ENCODE data around the gene ZNF536. TPM values are rescaled to one million over a fixed set of nuclear protein-coding genes. Genes with fewer than 3 reads are reported as not detected.
"Not testable (repeated sequence)": the region's sequence is repeated elsewhere in the genome, so short reads cannot be mapped to it uniquely, and the experiment has no call there.

Gene ZNF536
- polyA plus RNA-seq, 3 donors = 2.7 to 3.4 (median 2.9) TPM

- DNase-seq (ENCODE audit: extremely low read depth in 1 of 11, low read depth in 9 of 11, low spot score in 4 of 11) = no peak
Observed at GRCh38 chr19:30379841-30380610, 7.8 kb downstream of the ZNF536 start.

DNA sequence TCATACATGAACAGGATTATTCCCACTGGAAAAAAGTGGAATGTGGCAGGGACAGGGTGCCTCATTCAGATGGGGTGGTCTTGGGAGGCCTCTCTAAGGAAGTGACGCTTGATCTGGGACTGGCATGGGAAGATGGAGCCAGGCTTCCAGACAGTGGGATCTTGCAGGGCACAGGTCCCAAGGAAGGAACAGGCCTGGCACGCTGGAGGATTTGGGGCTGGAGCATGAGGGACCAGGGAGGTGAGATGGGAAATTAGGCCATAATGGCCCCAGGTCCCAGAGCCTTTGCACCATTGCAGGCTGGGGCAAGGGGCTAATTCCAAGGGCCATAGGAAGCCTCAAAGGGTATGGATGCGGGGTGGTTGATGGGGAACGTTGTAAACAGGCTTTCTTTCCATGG, 9.2 kb downstream of the ZNF536 start:
- no peak for DNase-seq (ENCODE audit: extremely low read depth in 1 of 11, low read depth in 9 of 11, low spot score in 4 of 11)

- no peak for DNase-seq (ENCODE audit: extremely low read depth in 1 of 11, low read depth in 9 of 11, low spot score in 4 of 11)
Observed at GRCh38 chr19:30385174-30385573, 13.0 kb downstream of the ZNF536 start.

- DNase-seq (ENCODE audit: extremely low read depth in 1 of 11, low read depth in 9 of 11, low spot score in 4 of 11) = no peak
Observed at GRCh38 chr19:30385666-30386065, 13.5 kb downstream of the ZNF536 start.

- DNase-seq (ENCODE audit: extremely low read depth in 1 of 11, low read depth in 9 of 11, low spot score in 4 of 11) = no peak
Observed at GRCh38 chr19:30386551-30387143, 14.5 kb downstream of the ZNF536 start.

DNA sequence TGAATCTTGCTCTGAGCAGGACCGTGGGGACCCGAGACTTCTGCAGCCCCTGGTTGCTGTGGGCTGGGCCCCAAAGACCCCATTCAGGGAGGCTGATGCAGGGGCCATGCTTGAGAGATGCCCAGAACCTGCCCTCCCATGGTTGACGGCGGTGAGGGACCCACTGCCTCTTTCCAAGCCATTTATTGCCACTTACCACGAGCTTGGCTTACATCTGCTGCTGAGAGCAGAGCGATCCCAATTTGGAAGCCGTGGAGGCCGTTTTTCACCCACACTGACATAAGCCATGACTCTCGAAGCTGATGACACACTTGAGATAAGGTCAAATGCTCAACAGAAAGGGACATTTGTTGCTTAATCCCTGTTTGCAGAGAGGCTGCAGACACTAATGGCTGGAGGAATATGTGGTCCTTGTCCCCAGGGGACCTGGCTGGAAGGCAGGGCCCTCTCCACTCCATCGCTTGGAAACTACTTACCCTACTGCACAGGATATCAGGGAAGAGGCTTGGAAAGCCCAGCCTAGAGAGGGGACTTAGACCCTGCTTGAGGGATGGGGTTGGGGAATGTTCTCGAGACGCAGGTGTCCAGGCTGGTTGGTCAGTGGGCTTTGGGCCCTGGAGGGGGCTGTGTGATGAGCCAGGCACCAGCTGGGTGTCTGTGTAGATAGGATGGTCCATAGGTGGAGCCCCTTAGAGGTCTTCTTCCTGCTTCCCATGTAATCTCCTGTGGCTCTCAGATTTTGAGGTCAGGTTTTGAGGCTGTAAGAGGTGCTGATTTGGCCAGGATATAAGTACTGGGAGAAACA, 15.3 kb downstream of the ZNF536 start:
- DNase-seq (ENCODE audit: extremely low read depth in 1 of 11, low read depth in 9 of 11, low spot score in 4 of 11) = no peak

DNA sequence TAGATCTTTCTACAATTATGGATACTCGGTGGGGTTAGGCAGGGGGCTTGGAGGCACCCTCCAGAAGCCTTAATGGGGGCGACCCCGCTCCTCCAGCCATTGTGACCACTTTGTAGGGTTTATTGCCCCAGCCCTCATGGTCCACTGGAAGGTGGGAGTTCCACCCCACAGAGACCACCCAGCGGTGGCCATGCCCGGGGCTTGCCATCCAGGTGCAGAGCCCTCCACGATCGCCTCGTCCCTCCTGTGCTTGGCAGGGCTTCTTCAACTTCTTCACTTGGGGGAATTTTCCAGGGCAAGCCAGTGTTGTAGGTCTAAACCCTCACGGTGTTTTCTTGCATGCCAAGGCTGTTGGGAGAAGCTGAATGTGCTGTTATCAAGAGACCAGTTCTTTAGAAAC, 16.1 kb downstream of the ZNF536 start:
- DNase-seq (ENCODE audit: extremely low read depth in 1 of 11, low read depth in 9 of 11, low spot score in 4 of 11) = no peak

DNA sequence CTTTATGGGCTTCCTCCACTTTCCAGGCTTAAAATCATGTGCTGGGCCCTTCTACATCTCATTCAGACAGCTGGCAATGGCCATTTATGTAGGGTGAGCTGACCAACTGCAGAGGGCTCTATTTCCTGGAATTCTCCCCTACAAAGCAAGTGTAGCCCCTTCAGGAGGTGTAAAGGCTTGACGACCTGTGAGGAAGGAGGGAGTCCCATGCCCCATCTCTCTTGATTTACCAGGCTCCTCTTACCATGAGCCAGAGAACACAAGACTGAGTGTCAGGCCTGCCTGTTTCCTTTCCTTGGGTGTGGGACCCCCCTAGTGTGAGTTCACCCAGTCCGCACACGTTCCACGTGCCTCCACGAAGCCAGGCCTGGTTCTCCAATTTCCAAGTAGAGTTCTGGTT, 16.6 kb downstream of the ZNF536 start:
- DNase-seq (ENCODE audit: extremely low read depth in 1 of 11, low read depth in 9 of 11, low spot score in 4 of 11) = no peak

- DNase-seq (ENCODE audit: extremely low read depth in 1 of 11, low read depth in 9 of 11, low spot score in 4 of 11) = no peak
Observed at GRCh38 chr19:30390356-30390988, 18.3 kb downstream of the ZNF536 start.

- DNase-seq (ENCODE audit: extremely low read depth in 1 of 11, low read depth in 9 of 11, low spot score in 4 of 11) = no peak
Observed at GRCh38 chr19:30391052-30391451, 18.9 kb downstream of the ZNF536 start.

- DNase-seq (ENCODE audit: extremely low read depth in 1 of 11, low read depth in 9 of 11, low spot score in 4 of 11) = no peak
Observed at GRCh38 chr19:30391554-30392551, 19.7 kb downstream of the ZNF536 start.

GRCh38 chr19:30393046-30393445, 20.9 kb downstream of the ZNF536 start:
- no peak for DNase-seq (ENCODE audit: extremely low read depth in 1 of 11, low read depth in 9 of 11, low spot score in 4 of 11)

GRCh38 chr19:30393729-30394480, 21.7 kb downstream of the ZNF536 start:
- DNase-seq (ENCODE audit: extremely low read depth in 1 of 11, low read depth in 9 of 11, low spot score in 4 of 11) = no peak

DNA sequence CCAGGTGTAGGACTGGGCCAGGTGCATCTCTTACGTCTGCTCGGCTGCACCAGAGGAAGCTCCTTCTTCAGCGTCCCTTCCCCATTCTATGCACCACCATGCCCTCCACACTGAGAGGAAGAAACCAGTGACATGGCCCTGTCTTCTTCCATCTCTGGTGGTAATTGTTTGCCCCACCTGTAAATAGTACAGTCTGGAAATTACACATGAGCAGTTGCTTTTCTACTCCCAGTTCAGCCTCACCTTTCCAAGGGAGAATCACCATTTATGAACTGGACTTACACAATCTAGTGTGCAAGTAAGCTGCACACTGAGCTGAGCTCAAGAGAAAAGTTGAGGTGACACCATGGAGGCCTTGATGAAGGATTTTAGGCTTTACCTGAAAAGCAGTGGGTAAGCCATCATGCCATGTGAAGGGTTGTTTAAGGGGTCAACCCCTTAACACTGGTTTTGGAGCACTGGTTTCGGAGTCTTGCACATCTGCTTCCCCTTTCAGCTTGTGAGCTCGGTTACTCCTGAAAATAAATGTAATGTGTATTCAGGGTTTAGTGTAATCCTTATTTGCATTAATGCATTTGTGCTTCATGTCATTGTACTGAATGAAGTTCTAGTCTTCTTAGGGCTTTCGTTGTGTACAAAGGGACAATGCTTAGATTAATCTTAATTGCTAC, 22.4 kb downstream of the ZNF536 start:
- DNase-seq (ENCODE audit: extremely low read depth in 1 of 11, low read depth in 9 of 11, low spot score in 4 of 11) = no peak

DNA sequence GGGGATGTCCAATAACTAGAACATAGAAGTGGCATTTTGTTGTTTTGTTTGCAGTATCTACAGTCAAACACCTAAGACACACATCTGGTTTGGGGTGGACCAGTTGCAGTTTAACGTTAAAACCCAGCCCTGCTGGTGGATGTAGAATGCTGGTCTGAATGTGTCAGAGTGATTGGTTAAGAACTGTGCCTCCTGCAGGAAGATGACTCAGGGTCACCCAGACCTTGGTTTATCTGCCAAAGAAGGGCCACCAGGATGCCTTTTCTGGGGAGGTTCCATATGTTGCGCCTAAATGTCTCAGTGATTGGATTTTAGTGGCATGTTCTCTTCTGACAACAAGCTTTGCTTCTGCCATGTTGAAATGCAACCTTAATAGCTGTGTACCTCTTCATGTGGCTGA, 23.1 kb downstream of the ZNF536 start:
- DNase-seq (ENCODE audit: extremely low read depth in 1 of 11, low read depth in 9 of 11, low spot score in 4 of 11) = no peak

GRCh38 chr19:30398539-30398938, 26.4 kb downstream of the ZNF536 start:
- DNase-seq (ENCODE audit: extremely low read depth in 1 of 11, low read depth in 9 of 11, low spot score in 4 of 11) = not testable (repeated sequence)

DNA sequence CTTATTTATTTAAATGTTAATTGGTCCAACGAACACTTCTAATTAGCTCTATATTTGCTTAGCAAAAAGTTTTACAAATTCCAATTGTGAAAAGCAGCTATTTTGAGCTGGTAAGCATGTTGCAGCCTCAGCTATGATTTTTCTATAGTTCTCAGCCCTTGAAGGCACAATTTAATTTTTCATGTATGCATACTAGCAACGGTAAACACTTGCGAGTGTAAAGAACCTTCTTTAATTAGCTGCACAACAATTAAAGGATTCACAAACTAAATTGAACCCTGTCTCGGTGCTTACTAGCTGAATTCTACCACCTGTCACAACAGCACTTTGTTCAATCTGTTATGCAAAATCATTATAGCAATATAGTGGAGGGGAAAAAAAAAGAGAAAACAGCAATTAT, 29.8 kb downstream of the ZNF536 start:
- DNase-seq (ENCODE audit: extremely low read depth in 1 of 11, low read depth in 9 of 11, low spot score in 4 of 11) = no peak
